Gastrocnemius medialis (tissue), 4 donors: ENCODE data around the gene ATM. TPM values are rescaled to one million over a fixed set of nuclear protein-coding genes. Genes with fewer than 3 reads are reported as not detected.
"Not testable (repeated sequence)": the region's sequence is repeated elsewhere in the genome, so short reads cannot be mapped to it uniquely, and the experiment has no call there.

Source experiments
- ATAC-seq, 2 donors: fragments of 150-250 bp; one replicate each; pipeline ENCODE4 v1.9.1; 2016
- DNase-seq, 2 donors: peaks; one replicate each; pipeline ENCODE4 v3.0.0-alpha.2; 2019
- H3K27ac ChIP-seq, 4 donors: fragments of 200-600 bp; sonication (generic); 1 replicate in 1 of 4; 2 replicates in 3 of 4; pipeline ENCODE4 v1.5.1; 2016 to 2018; ENCODE audit warnings: mild to moderate bottlenecking in 2 of 4, moderate library complexity in 1 of 4
- H3K27me3 ChIP-seq, 3 donors: fragments of 200-600 bp; sonication (generic) in 2 of 3; 1 replicate in 1 of 3; 2 replicates in 2 of 3; pipeline versions ENCODE4 v1.5.1 to v1.6.0; 2016 to 2019; ENCODE audit warnings: mild to moderate bottlenecking in 1 of 3, moderate library complexity in 1 of 3
- H3K36me3 ChIP-seq, 2 donors: fragments of 200-600 bp; sonication (generic) in 1 of 2; one replicate each; pipeline ENCODE4 v1.5.1; 2017 to 2018
- H3K4me1 ChIP-seq, 2 donors: fragments of 200-600 bp; sonication (generic) in 1 of 2; one replicate each; pipeline ENCODE4 v1.5.1; 2016 to 2017; ENCODE audit warnings: mild to moderate bottlenecking in 2 of 2
- H3K4me3 ChIP-seq, 4 donors: fragments of 200-600 bp; sonication (generic) in 3 of 4; 1 replicate in 1 of 4; 2 replicates in 3 of 4; pipeline ENCODE4 v1.5.1; 2016 to 2019; ENCODE audit warnings: mild to moderate bottlenecking in 2 of 4
- H3K9me3 ChIP-seq, 3 donors: fragments of 200-600 bp; sonication (generic) in 2 of 3; 1 replicate in 1 of 3; 2 replicates in 2 of 3; pipeline ENCODE4 v1.5.1; 2016 to 2019
- POLR2A ChIP-seq, 2 donors: fragments of 450-650 bp; IDR thresholded peaks; one replicate each; pipeline ENCODE4 v1.6.1; 2017; ENCODE audit warnings: antibody characterized with exemption in 2 of 2, mild to moderate bottlenecking in 2 of 2, moderate library complexity in 2 of 2
- in situ Hi-C, 4 donors: fragments of 200-750 bp; cut with MboI; loops; one replicate each; pipeline versions ENCODE4 v1.15.0 to v1.8.0; 2017; ENCODE audit warnings: low sequenced_read_pairs in 4 of 4
- intact Hi-C: fragments of 100-400 bp; cut with DNase I; formaldehyde crosslinking; loops from one replicate; pipeline ENCODE4 v1.15.1; 2023; ENCODE audit warnings: low total_unique reads
- total RNA-seq, 4 donors: library from RNA; depleted of rRNA; stranded (reverse); fragments of >200 nt; gene quantifications; one replicate each; pipeline versions ENCODE4 v1.1.0 to v1.2.3, GENCODE V29; 2016
- TF ChIP-seq, protein P1 (sequence below), 5 experiments: fragments of 450-650 bp in 3 of 5; fragments of 200-600 bp in 2 of 5; sonication (generic) in 2 of 5; IDR thresholded peaks in 4 of 5; conservative IDR thresholded peaks in 1 of 5; 1 replicate in 4 of 5; 2 replicates in 1 of 5; pipeline ENCODE4 v1.5.1; 2016 to 2019; ENCODE audit warnings: antibody characterized with exemption in 5 of 5, mild to moderate bottlenecking in 3 of 5, moderate library complexity in 3 of 5

The ATM gene
- total RNA-seq, 4 donors from 2014 or later: 9.3 to 21.6 (median 15.9) TPM

DNA sequence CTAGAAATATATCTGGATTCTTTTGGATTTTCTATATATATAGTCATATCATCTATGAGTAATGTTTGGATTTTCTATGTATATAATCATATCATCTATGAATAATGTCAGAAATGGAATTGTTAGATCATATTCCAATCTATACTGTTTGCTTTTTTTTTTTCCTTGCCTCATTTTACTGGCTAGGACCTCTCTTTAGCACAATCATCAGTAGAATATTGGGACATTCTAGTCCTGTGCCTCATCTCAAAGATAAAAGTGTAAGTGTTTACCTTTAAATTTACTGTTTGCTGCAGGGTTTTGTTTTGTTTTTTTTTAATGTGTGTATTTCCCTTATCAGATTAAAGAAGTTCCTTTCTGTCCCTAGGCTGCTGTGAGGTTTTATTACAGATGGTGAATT, 147.4 kb downstream of the ATM start:
- Histone ChIP-seq H3K4me3 (no peak overlapping the region), H3K4me1 (no peaks in the 10 kb centered on the region), H3K36me3 (peaks cover 0 to 14% of the 10 kb centered on the region in 2 donors), H3K9me3 (no peaks in the 10 kb centered on the region), H3K27ac (no peak overlapping the region), H3K27me3 (no peaks in the 10 kb centered on the region)
- no peak for DNase-seq
- TF ChIP-seq, protein P1, sequence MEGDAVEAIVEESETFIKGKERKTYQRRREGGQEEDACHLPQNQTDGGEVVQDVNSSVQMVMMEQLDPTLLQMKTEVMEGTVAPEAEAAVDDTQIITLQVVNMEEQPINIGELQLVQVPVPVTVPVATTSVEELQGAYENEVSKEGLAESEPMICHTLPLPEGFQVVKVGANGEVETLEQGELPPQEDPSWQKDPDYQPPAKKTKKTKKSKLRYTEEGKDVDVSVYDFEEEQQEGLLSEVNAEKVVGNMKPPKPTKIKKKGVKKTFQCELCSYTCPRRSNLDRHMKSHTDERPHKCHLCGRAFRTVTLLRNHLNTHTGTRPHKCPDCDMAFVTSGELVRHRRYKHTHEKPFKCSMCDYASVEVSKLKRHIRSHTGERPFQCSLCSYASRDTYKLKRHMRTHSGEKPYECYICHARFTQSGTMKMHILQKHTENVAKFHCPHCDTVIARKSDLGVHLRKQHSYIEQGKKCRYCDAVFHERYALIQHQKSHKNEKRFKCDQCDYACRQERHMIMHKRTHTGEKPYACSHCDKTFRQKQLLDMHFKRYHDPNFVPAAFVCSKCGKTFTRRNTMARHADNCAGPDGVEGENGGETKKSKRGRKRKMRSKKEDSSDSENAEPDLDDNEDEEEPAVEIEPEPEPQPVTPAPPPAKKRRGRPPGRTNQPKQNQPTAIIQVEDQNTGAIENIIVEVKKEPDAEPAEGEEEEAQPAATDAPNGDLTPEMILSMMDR (IDR thresholded peaks at IDR 0.05 in 4 of 5, conservative IDR thresholded peaks at IDR 0.05 in 1 of 5): no peak
- TF ChIP-seq POLR2A (IDR thresholded peaks at IDR 0.05): no peak
- no peak for ATAC-seq
- in situ Hi-C loops: no loop called here
- intact Hi-C loops: no loop called here

DNA sequence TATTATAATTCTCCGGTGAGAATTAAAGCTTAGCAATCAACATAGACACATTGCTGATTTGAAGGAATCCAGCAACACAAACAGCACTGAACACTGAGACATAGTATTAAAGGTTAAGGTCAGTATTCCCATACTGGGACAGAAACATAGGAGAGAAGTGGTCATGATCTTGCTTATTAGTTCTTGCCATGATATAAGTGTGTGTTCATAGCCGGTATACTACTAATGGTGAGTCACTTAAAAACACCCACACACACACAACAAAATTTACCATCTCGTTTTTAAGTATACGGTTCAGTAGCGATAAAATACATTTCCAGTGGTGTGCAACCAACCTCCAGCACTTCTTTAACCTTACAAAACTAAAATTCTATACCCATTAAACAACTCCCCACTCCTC, 148.1 kb downstream of the ATM start:
- H3K27me3 ChIP-seq: no peaks in the 10 kb centered on the region
- peaks cover 0 to 14% of the 10 kb centered on the region in 2 donors for H3K36me3 ChIP-seq
- no peak for DNase-seq
- ATAC-seq: no peak
- intact Hi-C loops: no loop called here
- no peak overlapping the region for H3K27ac ChIP-seq
- in situ Hi-C loops: no loop called here
- no peaks in the 10 kb centered on the region for H3K4me1 ChIP-seq
- TF ChIP-seq, protein P1 (IDR thresholded peaks at IDR 0.05 in 4 of 5, conservative IDR thresholded peaks at IDR 0.05 in 1 of 5): no peak
- TF ChIP-seq POLR2A (IDR thresholded peaks at IDR 0.05): no peak
- H3K9me3 ChIP-seq: no peaks in the 10 kb centered on the region
- no peak overlapping the region for H3K4me3 ChIP-seq

DNA sequence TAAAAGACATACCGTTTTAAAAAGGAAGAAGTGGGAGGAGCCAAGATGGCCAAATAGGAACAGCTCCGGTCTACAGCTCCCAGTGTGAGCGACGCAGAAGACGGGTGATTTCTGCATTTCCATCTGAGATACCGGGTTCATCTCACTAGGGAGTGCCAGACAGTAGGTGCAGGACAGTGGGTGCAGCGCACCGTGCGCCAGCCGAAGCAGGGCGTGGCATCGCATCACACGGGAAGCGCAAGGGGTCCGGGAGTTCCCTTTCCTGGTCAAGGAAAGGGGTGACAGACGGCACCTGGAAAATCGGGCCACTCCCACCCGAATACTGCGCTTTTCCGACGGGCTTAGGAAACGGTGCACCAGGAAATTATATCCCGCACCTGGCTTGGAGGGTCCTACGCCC, 150.6 kb downstream of the ATM start:
- H3K27me3 ChIP-seq, in situ Hi-C loops, H3K9me3 ChIP-seq, H3K4me1 ChIP-seq, intact Hi-C loops, ATAC-seq, H3K27ac ChIP-seq, DNase-seq, H3K36me3 ChIP-seq, H3K4me3 ChIP-seq: not testable (repeated sequence)

DNA sequence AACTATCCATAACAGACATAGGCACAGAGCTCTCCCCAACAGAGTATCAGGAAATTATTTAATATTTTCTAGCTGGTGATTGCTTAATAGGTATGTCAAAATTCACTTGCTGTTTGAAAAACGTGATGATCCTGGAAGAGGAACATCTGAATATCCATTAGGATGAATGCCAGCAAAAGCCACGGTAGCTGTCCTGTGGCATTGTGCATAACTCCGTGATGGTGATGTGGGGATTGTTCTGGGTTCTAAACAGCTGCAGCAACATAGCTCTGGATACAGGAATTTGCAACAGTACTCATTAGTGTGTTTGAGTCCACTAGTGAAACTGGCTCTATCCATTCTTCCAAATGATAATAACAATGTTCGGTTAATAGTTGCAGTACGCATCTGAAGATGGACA, 165.7 kb downstream of the ATM start:
- H3K27ac ChIP-seq: no peak overlapping the region
- in situ Hi-C loops (no loop called here), intact Hi-C loops (no loop called here)
- no peaks in the 10 kb centered on the region for H3K27me3 ChIP-seq
- no peaks in the 10 kb centered on the region for H3K9me3 ChIP-seq
- no peaks in the 10 kb centered on the region for H3K36me3 ChIP-seq
- H3K4me3 ChIP-seq: no peak overlapping the region
- TF ChIP-seq POLR2A (IDR thresholded peaks at IDR 0.05): no peak
- TF ChIP-seq, protein P1 (IDR thresholded peaks at IDR 0.05 in 4 of 5, conservative IDR thresholded peaks at IDR 0.05 in 1 of 5): no peak
- no peaks in the 10 kb centered on the region for H3K4me1 ChIP-seq
- no peak for DNase-seq
- no peak for ATAC-seq

DNA sequence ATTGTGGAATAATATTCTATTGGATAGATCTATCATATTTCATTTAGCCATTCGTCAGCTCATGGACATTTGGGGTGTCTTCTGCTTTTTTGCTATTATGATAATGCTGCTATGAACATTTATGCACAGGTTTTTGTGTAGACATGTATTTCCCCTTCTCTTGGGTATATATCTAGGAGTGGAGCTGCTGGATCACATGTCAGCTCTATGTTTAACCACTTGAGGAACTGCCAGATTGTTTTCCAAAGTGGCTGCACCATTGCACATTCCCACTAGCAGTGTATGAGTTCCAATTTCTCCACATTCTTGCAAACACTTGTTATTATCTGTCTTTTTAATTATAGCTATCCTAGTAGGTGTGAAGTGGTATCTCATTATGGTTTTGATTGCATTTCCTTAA, 169.5 kb downstream of the ATM start:
- H3K4me3 ChIP-seq: no peak overlapping the region
- no peaks in the 10 kb centered on the region for H3K9me3 ChIP-seq
- no peak for DNase-seq
- H3K27me3 ChIP-seq: no peaks in the 10 kb centered on the region
- ATAC-seq: no peak
- in situ Hi-C loops: no loop called here
- H3K36me3 ChIP-seq: no peaks in the 10 kb centered on the region
- H3K27ac ChIP-seq: no peak overlapping the region
- no peak for TF ChIP-seq POLR2A (IDR thresholded peaks at IDR 0.05)
- TF ChIP-seq, protein P1 (IDR thresholded peaks at IDR 0.05 in 4 of 5, conservative IDR thresholded peaks at IDR 0.05 in 1 of 5): no peak
- no peaks in the 10 kb centered on the region for H3K4me1 ChIP-seq
- intact Hi-C loops: no loop called here
